K562 (cell line): Measurements from ENCODE around the gene RFLNA. TPM values are rescaled to one million over a fixed set of nuclear protein-coding genes. Genes with fewer than 3 reads are reported as not detected.

ENCODE experiments used
- CREM ChIP-seq: IDR thresholded peaks from 2 replicates; pipeline ENCODE4 v1.6.1; 2014; ENCODE audit warnings: antibody characterized with exemption, low read depth
- HOXB6 ChIP-seq: fragments of 250-450 bp; sonication (Bioruptor Pico); IDR thresholded peaks from 2 replicates; pipeline ENCODE4 v1.5.1; 2022; ENCODE audit warnings: mild to moderate bottlenecking, borderline replicate concordance
- MAFG ChIP-seq: fragments of 450-650 bp; conservative IDR thresholded peaks from 2 replicates; pipeline ENCODE4 v1.6.1; 2016; ENCODE audit warnings: missing genetic modification characterization, missing compliant biosample characterization
- MED1 ChIP-seq: sonication (generic); formaldehyde crosslinking; IDR thresholded peaks from 2 replicates; pipeline ENCODE4 v1.8.1; 2023; ENCODE audit warnings: missing genetic modification reagents, borderline replicate concordance
- NFIC ChIP-seq: fragments of 450-650 bp; IDR thresholded peaks from 2 replicates; pipeline ENCODE4 v1.6.1; 2017; ENCODE audit warnings: mild to moderate bottlenecking, inconsistent platforms
- NR0B1 ChIP-seq: fragments of 450-650 bp; IDR thresholded peaks from one replicate; pipeline ENCODE4 v1.6.1; 2018; ENCODE audit warnings: mild to moderate bottlenecking, moderate library complexity; ENCODE audit not compliant: partially characterized antibody
- NR2C1 ChIP-seq, 2 experiments: fragments of 450-650 bp; IDR thresholded peaks; 2 replicates each; pipeline ENCODE4 v1.6.1; 2017; ENCODE audit warnings: mild to moderate bottlenecking in 2 of 2, antibody characterized with exemption in 1 of 2, inconsistent platforms in 1 of 2, missing compliant biosample characterization in 1 of 2, missing genetic modification characterization in 1 of 2
- RBM14 ChIP-seq: fragments of 200-400 bp; formaldehyde crosslinking; IDR thresholded peaks from 2 replicates; pipeline ENCODE4 v1.6.1; 2018; ENCODE audit warnings: low read depth, mild to moderate bottlenecking, low read length, moderate library complexity, borderline replicate concordance; ENCODE audit not compliant: insufficient read depth
- SMARCE1 ChIP-seq: fragments of 450-650 bp; IDR thresholded peaks from 2 replicates; pipeline ENCODE4 v1.7.1; 2016; ENCODE audit warnings: mild to moderate bottlenecking
- ZC3H11A ChIP-seq: IDR thresholded peaks from 2 replicates; pipeline ENCODE4 v1.6.1; 2012; ENCODE audit warnings: low read depth, low read length, improper control_type of control experiment
- ZNF584 ChIP-seq: fragments of 200-800 bp; sonication (Bioruptor generic); IDR thresholded peaks from 2 replicates; pipeline ENCODE4 v1.6.1; 2016; ENCODE audit warnings: low read depth, mild to moderate bottlenecking, missing genetic modification characterization, missing compliant biosample characterization
- ZNF79 ChIP-seq: fragments of 250-450 bp; sonication (Bioruptor Pico); IDR thresholded peaks from 2 replicates; pipeline ENCODE4 v1.4.0; 2020; ENCODE audit warnings: low read depth, mild to moderate bottlenecking, moderate library complexity
- ZSCAN29 ChIP-seq: fragments of 450-650 bp; IDR thresholded peaks from 2 replicates; pipeline ENCODE4 v1.6.1; 2017
- polyA plus RNA-seq, 8 experiments: library from polyadenylated mRNA; depleted of rRNA in 4 of 8; stranded (reverse) in 5 of 8; unstranded in 3 of 8; fragments of >200 nt; fragmentation: Nextera tagmentation in 2 of 8; fragmentation: Illumina TruSeq in 1 of 8; extraction: Ambion mirVana in 2 of 8; extraction: Trizol in 1 of 8; gene quantifications; 2 replicates each; pipeline versions ENCODE4 v1.2.1 to v1.2.3, GENCODE V29; 2011 to 2014; ENCODE audit warnings: inconsistent platforms in 1 of 8, missing spikeins in 1 of 8
- total RNA-seq, 7 experiments: library from RNA; depleted of rRNA in 6 of 7; stranded (reverse); fragments of >200 nt in 6 of 7; fragmentation: Illumina TruSeq in 2 of 7; extraction: Trizol in 2 of 7; gene quantifications; 2 replicates each; pipeline versions ENCODE4 v1.2.1 to v1.2.3, GENCODE V29; 2011 to 2021; ENCODE audit warnings: low replicate concordance in 1 of 7
- TF ChIP-seq, protein P1 (sequence below), 2 experiments: IDR thresholded peaks in 1 of 2; conservative IDR thresholded peaks in 1 of 2; 2 replicates each; pipeline ENCODE4 v1.6.1; 2016; ENCODE audit warnings: low read depth in 2 of 2, mild to moderate bottlenecking in 1 of 2, missing compliant biosample characterization in 1 of 2, missing genetic modification characterization in 1 of 2, moderate library complexity in 1 of 2
- TF ChIP-seq, protein P2 (sequence below): fragments of 250-450 bp; sonication (Bioruptor Pico); IDR thresholded peaks from 2 replicates; pipeline ENCODE4 v1.8.0; 2021; ENCODE audit warnings: mild to moderate bottlenecking, moderate library complexity
- TF ChIP-seq, protein P3 (sequence below): fragments of 450-650 bp; IDR thresholded peaks from 2 replicates; pipeline ENCODE4 v1.6.1; 2017; ENCODE audit warnings: mild to moderate bottlenecking, moderate library complexity
- TF ChIP-seq, protein P4 (sequence below): fragments of 450-650 bp; IDR thresholded peaks from 2 replicates; pipeline ENCODE4 v1.6.1; 2016
- TF ChIP-seq, protein P5 (sequence below): fragments of 450-650 bp; IDR thresholded peaks from 2 replicates; pipeline ENCODE4 v1.6.1; 2016; ENCODE audit warnings: low read depth, mild to moderate bottlenecking, moderate library complexity

RFLNA gene
- total and polyA plus RNA-seq, 9 of the 15 experiments (the other 6 are each of a cell fraction or from before 2014, with no cell fraction given), result not detected

GRCh38 chr12:124352839-124353238, 57.9 kb downstream of the RFLNA start (continued):
- TF ChIP-seq SMARCE1, result no peak
- no peak; the same call in 1 of the 2 replicates for TF ChIP-seq NR2C1 (IDR thresholded peaks at IDR 0.05)
- peak; percentile 80 for TF ChIP-seq NR2C1 (tag; IDR thresholded peaks at IDR 0.05)
- no peak for TF ChIP-seq ZNF584 (CRISPR knock-in tag)
- no peak for TF ChIP-seq HOXB6 (CRISPR knock-in tag)
- TF ChIP-seq NFIC, result peak; percentile 98
- no peak for TF ChIP-seq NR0B1
- TF ChIP-seq, protein P1, sequence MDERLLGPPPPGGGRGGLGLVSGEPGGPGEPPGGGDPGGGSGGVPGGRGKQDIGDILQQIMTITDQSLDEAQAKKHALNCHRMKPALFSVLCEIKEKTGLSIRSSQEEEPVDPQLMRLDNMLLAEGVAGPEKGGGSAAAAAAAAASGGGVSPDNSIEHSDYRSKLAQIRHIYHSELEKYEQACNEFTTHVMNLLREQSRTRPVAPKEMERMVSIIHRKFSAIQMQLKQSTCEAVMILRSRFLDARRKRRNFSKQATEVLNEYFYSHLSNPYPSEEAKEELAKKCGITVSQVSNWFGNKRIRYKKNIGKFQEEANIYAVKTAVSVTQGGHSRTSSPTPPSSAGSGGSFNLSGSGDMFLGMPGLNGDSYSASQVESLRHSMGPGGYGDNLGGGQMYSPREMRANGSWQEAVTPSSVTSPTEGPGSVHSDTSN (CRISPR knock-in tag; IDR thresholded peaks at IDR 0.05; ENCODE audit: low read depth), result no peak
- TF ChIP-seq, protein P1 (tag; conservative IDR thresholded peaks at IDR 0.05; ENCODE audit: low read depth), result peak; percentile 11; the same call in 1 of the 2 replicates
- TF ChIP-seq ZNF79, result no peak
- TF ChIP-seq CREM, result no peak
- TF ChIP-seq, protein P2, sequence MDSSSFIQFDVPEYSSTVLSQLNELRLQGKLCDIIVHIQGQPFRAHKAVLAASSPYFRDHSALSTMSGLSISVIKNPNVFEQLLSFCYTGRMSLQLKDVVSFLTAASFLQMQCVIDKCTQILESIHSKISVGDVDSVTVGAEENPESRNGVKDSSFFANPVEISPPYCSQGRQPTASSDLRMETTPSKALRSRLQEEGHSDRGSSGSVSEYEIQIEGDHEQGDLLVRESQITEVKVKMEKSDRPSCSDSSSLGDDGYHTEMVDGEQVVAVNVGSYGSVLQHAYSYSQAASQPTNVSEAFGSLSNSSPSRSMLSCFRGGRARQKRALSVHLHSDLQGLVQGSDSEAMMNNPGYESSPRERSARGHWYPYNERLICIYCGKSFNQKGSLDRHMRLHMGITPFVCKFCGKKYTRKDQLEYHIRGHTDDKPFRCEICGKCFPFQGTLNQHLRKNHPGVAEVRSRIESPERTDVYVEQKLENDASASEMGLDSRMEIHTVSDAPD, result no peak
- no peak for TF ChIP-seq MED1 (CRISPR knock-in tag)
- TF ChIP-seq, protein P3, sequence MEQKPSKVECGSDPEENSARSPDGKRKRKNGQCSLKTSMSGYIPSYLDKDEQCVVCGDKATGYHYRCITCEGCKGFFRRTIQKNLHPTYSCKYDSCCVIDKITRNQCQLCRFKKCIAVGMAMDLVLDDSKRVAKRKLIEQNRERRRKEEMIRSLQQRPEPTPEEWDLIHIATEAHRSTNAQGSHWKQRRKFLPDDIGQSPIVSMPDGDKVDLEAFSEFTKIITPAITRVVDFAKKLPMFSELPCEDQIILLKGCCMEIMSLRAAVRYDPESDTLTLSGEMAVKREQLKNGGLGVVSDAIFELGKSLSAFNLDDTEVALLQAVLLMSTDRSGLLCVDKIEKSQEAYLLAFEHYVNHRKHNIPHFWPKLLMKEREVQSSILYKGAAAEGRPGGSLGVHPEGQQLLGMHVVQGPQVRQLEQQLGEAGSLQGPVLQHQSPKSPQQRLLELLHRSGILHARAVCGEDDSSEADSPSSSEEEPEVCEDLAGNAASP, result no peak
- TF ChIP-seq, protein P4, sequence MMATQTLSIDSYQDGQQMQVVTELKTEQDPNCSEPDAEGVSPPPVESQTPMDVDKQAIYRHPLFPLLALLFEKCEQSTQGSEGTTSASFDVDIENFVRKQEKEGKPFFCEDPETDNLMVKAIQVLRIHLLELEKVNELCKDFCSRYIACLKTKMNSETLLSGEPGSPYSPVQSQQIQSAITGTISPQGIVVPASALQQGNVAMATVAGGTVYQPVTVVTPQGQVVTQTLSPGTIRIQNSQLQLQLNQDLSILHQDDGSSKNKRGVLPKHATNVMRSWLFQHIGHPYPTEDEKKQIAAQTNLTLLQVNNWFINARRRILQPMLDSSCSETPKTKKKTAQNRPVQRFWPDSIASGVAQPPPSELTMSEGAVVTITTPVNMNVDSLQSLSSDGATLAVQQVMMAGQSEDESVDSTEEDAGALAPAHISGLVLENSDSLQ, result peak; percentile 25; the same call in 1 of the 2 replicates
- no peak for TF ChIP-seq RBM14
- no peak for TF ChIP-seq MAFG (tag)
- no peak for TF ChIP-seq ZC3H11A
- TF ChIP-seq, protein P5, sequence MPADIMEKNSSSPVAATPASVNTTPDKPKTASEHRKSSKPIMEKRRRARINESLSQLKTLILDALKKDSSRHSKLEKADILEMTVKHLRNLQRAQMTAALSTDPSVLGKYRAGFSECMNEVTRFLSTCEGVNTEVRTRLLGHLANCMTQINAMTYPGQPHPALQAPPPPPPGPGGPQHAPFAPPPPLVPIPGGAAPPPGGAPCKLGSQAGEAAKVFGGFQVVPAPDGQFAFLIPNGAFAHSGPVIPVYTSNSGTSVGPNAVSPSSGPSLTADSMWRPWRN, result peak; percentile 86
- TF ChIP-seq ZSCAN29, result no peak
